Measurements from ENCODE around the gene UBALD1. TPM values are rescaled to one million over a fixed set of nuclear protein-coding genes. Genes with fewer than 3 reads are reported as not detected.

Gene UBALD1
- total and polyA plus RNA-seq, 4 donors, result 6.6 to 43.2 (median 29.4) TPM

DNA sequence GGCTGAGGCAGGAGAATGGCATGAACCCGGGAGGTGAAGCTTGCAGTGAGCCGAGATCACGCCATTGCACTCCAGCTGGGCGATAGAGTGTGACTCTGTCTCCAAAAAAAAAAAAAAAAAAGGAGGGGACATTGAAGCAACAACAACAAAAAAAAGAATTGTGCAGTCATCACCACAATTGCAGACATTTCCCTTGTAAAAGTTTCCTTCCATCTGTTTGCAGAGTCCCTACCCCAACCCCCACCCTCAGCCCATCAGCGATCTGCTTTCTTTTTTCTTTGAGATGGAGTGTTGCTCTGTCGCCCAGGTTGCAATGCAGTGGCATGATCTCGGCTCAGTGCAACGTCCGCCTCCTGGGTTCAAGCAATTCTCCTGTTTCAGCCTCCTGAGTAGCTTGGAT is 13.6 kb upstream of the UBALD1 start:
- peaks cover 0 to 7% (median 0%) of the 10 kb centered on the region in 4 donors for H3K36me3 ChIP-seq (ENCODE audit: control insufficient read depth in 4 of 4, insufficient read depth in 4 of 4, low read length in 4 of 4)
- peaks cover 0 to 14% (median 11%) of the 10 kb centered on the region in 5 donors for H3K4me1 ChIP-seq (ENCODE audit: control insufficient read depth in 5 of 5, insufficient read depth in 5 of 5, low read length in 5 of 5)
- H3K4me3 ChIP-seq, result no peak overlapping the region
- WGBS, 2 donors, result 47 to 89% methylated on average over 9 of the region's 9 CpGs
- ATAC-seq (ENCODE audit: insufficient read depth, low FRiP score), result no peak
- TF ChIP-seq, protein P1, sequence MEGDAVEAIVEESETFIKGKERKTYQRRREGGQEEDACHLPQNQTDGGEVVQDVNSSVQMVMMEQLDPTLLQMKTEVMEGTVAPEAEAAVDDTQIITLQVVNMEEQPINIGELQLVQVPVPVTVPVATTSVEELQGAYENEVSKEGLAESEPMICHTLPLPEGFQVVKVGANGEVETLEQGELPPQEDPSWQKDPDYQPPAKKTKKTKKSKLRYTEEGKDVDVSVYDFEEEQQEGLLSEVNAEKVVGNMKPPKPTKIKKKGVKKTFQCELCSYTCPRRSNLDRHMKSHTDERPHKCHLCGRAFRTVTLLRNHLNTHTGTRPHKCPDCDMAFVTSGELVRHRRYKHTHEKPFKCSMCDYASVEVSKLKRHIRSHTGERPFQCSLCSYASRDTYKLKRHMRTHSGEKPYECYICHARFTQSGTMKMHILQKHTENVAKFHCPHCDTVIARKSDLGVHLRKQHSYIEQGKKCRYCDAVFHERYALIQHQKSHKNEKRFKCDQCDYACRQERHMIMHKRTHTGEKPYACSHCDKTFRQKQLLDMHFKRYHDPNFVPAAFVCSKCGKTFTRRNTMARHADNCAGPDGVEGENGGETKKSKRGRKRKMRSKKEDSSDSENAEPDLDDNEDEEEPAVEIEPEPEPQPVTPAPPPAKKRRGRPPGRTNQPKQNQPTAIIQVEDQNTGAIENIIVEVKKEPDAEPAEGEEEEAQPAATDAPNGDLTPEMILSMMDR (IDR thresholded peaks at IDR 0.05; ENCODE audit: control extremely low read depth, extremely low read depth), result no peak
- H3K9me3 ChIP-seq (ENCODE audit: control insufficient read depth in 4 of 4, insufficient read depth in 3 of 4, low read length in 3 of 4), result peaks cover 0 to 9% (median 0%) of the 10 kb centered on the region in 4 donors
- H3K27me3 ChIP-seq (ENCODE audit: control insufficient read depth in 3 of 3, insufficient read depth in 3 of 3, low read length in 2 of 3), result no peaks in the 10 kb centered on the region
- H3K27ac ChIP-seq (ENCODE audit: low read depth in 1 of 2, low read length in 1 of 2), result no peak overlapping the region
- H3K9ac ChIP-seq (ENCODE audit: insufficient read depth in 1 of 2, low read length in 2 of 2), result no peak overlapping the region
- DNase-seq, result no peak

DNA sequence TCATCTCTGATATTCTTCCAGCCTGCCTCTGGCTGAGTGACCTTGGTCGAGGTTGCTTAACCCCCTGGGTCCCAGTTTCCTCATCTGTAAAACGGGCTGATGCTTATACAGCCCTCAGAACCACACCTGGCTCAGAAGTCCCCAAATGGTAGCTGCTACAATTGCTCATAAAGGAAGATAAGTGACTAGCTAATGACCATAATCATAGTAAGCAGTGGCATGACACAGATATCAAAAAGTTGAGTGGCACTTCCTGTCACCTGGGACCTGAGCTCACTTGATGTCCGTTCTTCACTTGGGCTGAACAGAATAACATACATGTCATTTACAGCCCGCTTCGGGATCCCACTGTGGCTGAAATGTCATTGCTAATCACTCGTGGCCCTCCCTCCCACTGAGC is 11.7 kb upstream of the UBALD1 start:
- Histone ChIP-seq H3K36me3 (ENCODE audit: control insufficient read depth in 4 of 4, insufficient read depth in 4 of 4, low read length in 4 of 4) (peaks cover 0 to 7% (median 0%) of the 10 kb centered on the region in 4 donors), H3K4me1 (ENCODE audit: control insufficient read depth in 5 of 5, insufficient read depth in 5 of 5, low read length in 5 of 5) (peaks cover 0 to 14% (median 11%) of the 10 kb centered on the region in 5 donors), H3K9ac (ENCODE audit: insufficient read depth in 1 of 2, low read length in 2 of 2) (no peak overlapping the region), H3K9me3 (ENCODE audit: control insufficient read depth in 4 of 4, insufficient read depth in 3 of 4, low read length in 3 of 4) (peaks cover 0 to 6% (median 0%) of the 10 kb centered on the region in 4 donors), H3K4me3 (peak overlapping the region; percentile 94), H3K27ac (ENCODE audit: low read depth in 1 of 2, low read length in 1 of 2) (no peak overlapping the region), H3K27me3 (ENCODE audit: control insufficient read depth in 3 of 3, insufficient read depth in 3 of 3, low read length in 2 of 3) (no peaks in the 10 kb centered on the region)
- no peak for ATAC-seq (ENCODE audit: insufficient read depth, low FRiP score)
- TF ChIP-seq, protein P1 (IDR thresholded peaks at IDR 0.05; ENCODE audit: control extremely low read depth, extremely low read depth), result no peak
- DNase-seq, result no peak
- 53 to 74% methylated on average over 6 of the region's 6 CpGs for WGBS, 2 donors

DNA sequence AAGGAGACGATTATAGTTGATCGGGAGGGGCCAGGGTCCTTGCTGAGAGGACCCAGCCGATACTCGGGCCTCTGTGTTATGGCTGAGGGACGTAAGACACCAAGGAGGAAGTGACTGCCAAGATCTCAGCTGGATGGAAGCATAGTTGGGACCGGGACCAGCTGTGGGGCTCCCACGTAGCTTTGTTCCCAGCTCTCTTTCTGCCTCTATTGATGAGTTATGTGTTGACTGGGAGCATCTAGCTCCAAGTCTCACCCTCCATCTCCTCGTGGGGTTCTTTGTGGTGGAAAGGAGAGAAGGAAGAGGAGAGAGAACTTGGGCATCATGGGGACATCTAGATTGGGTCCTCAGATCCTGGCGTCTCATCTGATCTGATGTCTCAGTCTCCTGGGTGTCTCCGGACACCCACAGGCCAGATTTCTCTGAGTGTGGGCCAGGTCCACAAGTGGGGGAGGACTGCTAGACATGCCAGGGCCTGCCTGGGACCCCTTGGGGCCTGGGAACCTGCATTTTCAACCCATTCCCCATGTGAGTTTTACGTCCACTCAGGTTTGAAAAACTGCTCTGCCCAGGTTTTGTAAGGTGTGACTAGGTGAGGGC is 11.0 kb upstream of the UBALD1 start:
- TF ChIP-seq, protein P1 (IDR thresholded peaks at IDR 0.05; ENCODE audit: control extremely low read depth, extremely low read depth), result no peak
- Histone ChIP-seq H3K9ac (ENCODE audit: insufficient read depth in 1 of 2, low read length in 2 of 2) (peak overlapping the region; percentile 66 to 85), H3K4me3 (peak overlapping the region; percentile 94), H3K4me1 (ENCODE audit: control insufficient read depth in 5 of 5, insufficient read depth in 5 of 5, low read length in 5 of 5) (peaks cover 0 to 14% (median 11%) of the 10 kb centered on the region in 5 donors), H3K36me3 (ENCODE audit: control insufficient read depth in 4 of 4, insufficient read depth in 4 of 4, low read length in 4 of 4) (peaks cover 0 to 7% (median 0%) of the 10 kb centered on the region in 4 donors), H3K9me3 (ENCODE audit: control insufficient read depth in 4 of 4, insufficient read depth in 3 of 4, low read length in 3 of 4) (no peaks in the 10 kb centered on the region), H3K27ac (ENCODE audit: low read depth in 1 of 2, low read length in 1 of 2) (peak overlapping the region; percentile 98 to 99), H3K27me3 (ENCODE audit: control insufficient read depth in 3 of 3, insufficient read depth in 3 of 3, low read length in 2 of 3) (no peaks in the 10 kb centered on the region)
- WGBS, 2 donors, result 10 to 12% methylated on average over 11 of the region's 11 CpGs
- ATAC-seq (ENCODE audit: insufficient read depth, low FRiP score) (peak; percentile 2), DNase-seq (peak in 2 of 3 donors; percentile 59 to 73)
